ENCODE results near the gene TAS2R30. TPM values are rescaled to one million over a fixed set of nuclear protein-coding genes. Genes with fewer than 3 reads are reported as not detected.

Gene TAS2R30
- total RNA-seq, 1 experiment from 2014 or later, result 1.4 TPM

DNA sequence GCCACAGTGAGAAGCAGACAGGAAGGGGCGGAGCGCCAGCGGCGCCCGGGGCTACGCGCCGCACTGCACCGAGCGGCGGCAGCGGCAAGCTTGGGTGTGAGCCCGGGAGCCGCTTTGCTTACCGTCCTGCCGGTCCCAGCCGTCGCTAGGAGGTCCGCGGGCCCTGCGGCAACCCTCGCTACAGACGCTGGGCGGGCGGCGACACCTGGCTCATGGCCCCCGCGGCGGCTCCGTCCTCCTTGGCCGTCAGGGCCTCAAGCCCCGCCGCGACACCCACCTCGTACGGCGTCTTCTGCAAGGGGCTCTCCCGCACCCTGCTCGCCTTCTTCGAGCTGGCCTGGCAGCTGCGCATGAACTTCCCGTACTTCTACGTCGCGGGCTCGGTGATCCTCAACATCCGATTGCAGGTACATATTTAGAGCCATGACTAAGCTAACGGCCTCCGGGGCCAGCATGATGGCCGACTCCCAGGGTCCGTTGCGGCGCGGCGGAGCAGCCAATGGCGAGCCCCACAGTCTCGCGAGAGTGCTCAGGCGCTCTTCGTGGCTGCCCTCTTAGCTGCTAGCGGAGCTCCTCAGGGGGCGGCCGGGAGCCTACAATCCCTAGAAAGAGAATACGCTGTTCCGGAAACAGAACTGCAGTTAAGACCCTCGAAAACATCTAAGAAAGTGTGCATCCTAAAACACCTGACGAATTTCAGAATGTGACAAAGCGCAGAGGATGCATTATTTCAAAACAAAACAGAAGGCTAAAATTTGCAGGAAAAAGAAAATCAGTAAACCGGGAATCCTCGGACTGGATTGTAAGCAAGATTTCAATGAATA is 36.9 kb upstream of the TAS2R30 start, which contains the start of gene SMIM10L1 (continued):
- TF ChIP-seq FOXK1 (CRISPR knock-in tag; IDR thresholded peaks at IDR 0.05) (peak; percentile 62; the same call in 1 of the 2 replicates), SP1 (CRISPR knock-in tag; conservative IDR thresholded peaks at IDR 0.05) (peak; percentile 75), ELF4 (CRISPR knock-in tag; IDR thresholded peaks at IDR 0.05; ENCODE audit: low read depth) (no peak), RELA (CRISPR knock-in tag; IDR thresholded peaks at IDR 0.05; ENCODE audit: borderline replicate concordance) (peak; percentile 42; the same call in 1 of the 2 replicates), SMAD4 (CRISPR knock-in tag; IDR thresholded peaks at IDR 0.05) (no peak), FOXP1 (CRISPR knock-in tag; IDR thresholded peaks at IDR 0.05; ENCODE audit: borderline replicate concordance) (peak; percentile 89), TP53 (CRISPR knock-in tag; IDR thresholded peaks at IDR 0.05) (peak; percentile 82; the same call in 1 of the 2 replicates), NFYB (CRISPR knock-in tag; conservative IDR thresholded peaks at IDR 0.05; ENCODE audit: low read depth) (0 out of 2 replicates have a peak, but pooled peaks have one; percentile 20), CBFB (CRISPR knock-in tag; IDR thresholded peaks at IDR 0.05; ENCODE audit: low read depth) (no peak), NR3C1 (CRISPR knock-in tag; conservative IDR thresholded peaks at IDR 0.05; ENCODE audit: low read depth) (0 out of 2 replicates have a peak, but pooled peaks have one; percentile 63), MXD4 (CRISPR knock-in tag; IDR thresholded peaks at IDR 0.05; ENCODE audit: borderline replicate concordance) (no peak), ZNF263 (CRISPR knock-in tag; IDR thresholded peaks at IDR 0.05; ENCODE audit: low read depth) (0 out of 2 replicates have a peak, but pooled peaks have one; percentile 35), ZNF232 (CRISPR knock-in tag; IDR thresholded peaks at IDR 0.05) (peak; percentile 86; the same call in 1 of the 2 replicates), SMAD3 (CRISPR knock-in tag; IDR thresholded peaks at IDR 0.05; ENCODE audit: borderline replicate concordance) (peak; percentile 67; the same call in 1 of the 2 replicates), PRRX2 (CRISPR knock-in tag; IDR thresholded peaks at IDR 0.05) (no peak), GTF2I (CRISPR knock-in tag; conservative IDR thresholded peaks at IDR 0.05) (no peak), ZBTB21 (CRISPR knock-in tag; IDR thresholded peaks at IDR 0.05; ENCODE audit: borderline replicate concordance) (peak; percentile 81), GABPB1 (CRISPR knock-in tag; IDR thresholded peaks at IDR 0.05) (peak; percentile 9; the same call in 1 of the 2 replicates), GRHL2 (CRISPR knock-in tag; IDR thresholded peaks at IDR 0.05; ENCODE audit: insufficient replicate concordance, severe bottlenecking) (no peak), NFE2L1 (CRISPR knock-in tag; IDR thresholded peaks at IDR 0.05) (peak; percentile 92), ZNF121 (CRISPR knock-in tag; IDR thresholded peaks at IDR 0.05) (no peak)
- TF ChIP-seq, protein P1, sequence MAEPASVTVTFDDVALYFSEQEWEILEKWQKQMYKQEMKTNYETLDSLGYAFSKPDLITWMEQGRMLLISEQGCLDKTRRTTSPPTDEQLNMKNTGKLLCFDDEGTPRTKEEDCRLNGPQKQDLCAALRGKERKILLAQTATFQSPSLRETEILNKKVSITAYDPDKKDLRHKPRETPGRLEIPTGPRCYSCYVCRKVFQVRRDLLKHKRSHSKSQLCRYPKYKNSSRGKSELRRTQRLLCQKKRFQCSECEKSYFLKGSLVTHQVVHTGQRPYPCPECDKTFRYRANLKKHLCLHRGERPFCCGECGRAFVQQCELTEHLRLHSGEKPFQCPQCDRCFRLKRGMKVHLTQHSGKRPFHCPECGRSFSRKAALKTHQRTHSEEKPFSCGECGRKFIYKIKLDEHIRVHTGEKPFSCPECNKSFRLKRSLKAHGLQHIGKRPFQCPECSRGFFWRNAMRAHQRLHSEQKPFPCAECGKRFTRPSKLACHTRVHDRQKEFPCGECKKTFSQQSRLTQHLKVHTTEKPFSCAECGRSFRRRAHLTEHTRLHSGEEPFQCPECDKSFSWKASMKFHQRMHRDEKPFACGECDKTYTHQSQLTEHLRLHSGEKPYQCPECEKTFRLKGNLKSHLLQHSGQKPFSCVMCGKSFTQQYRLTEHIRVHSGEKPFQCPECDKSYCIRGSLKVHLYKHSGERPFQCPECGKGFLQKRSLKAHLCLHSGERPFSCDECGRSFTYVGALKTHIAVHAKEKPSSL (CRISPR knock-in tag; conservative IDR thresholded peaks at IDR 0.05), result no peak
- TF ChIP-seq, protein P2, sequence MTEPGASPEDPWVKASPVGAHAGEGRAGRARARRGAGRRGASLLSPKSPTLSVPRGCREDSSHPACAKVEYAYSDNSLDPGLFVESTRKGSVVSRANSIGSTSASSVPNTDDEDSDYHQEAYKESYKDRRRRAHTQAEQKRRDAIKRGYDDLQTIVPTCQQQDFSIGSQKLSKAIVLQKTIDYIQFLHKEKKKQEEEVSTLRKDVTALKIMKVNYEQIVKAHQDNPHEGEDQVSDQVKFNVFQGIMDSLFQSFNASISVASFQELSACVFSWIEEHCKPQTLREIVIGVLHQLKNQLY (CRISPR knock-in tag; IDR thresholded peaks at IDR 0.05), result no peak
- TF ChIP-seq, protein P3, sequence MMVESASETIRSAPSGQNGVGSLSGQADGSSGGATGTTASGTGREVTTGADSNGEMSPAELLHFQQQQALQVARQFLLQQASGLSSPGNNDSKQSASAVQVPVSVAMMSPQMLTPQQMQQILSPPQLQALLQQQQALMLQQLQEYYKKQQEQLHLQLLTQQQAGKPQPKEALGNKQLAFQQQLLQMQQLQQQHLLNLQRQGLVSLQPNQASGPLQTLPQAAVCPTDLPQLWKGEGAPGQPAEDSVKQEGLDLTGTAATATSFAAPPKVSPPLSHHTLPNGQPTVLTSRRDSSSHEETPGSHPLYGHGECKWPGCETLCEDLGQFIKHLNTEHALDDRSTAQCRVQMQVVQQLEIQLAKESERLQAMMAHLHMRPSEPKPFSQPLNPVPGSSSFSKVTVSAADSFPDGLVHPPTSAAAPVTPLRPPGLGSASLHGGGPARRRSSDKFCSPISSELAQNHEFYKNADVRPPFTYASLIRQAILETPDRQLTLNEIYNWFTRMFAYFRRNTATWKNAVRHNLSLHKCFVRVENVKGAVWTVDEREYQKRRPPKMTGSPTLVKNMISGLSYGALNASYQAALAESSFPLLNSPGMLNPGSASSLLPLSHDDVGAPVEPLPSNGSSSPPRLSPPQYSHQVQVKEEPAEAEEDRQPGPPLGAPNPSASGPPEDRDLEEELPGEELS (CRISPR knock-in tag; IDR thresholded peaks at IDR 0.05), result peak; percentile 16; the same call in 1 of the 2 replicates
- TF ChIP-seq, protein P4, sequence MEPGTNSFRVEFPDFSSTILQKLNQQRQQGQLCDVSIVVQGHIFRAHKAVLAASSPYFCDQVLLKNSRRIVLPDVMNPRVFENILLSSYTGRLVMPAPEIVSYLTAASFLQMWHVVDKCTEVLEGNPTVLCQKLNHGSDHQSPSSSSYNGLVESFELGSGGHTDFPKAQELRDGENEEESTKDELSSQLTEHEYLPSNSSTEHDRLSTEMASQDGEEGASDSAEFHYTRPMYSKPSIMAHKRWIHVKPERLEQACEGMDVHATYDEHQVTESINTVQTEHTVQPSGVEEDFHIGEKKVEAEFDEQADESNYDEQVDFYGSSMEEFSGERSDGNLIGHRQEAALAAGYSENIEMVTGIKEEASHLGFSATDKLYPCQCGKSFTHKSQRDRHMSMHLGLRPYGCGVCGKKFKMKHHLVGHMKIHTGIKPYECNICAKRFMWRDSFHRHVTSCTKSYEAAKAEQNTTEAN (CRISPR knock-in tag; IDR thresholded peaks at IDR 0.05), result peak; percentile 78; the same call in 1 of the 2 replicates
- TF ChIP-seq, protein P5, sequence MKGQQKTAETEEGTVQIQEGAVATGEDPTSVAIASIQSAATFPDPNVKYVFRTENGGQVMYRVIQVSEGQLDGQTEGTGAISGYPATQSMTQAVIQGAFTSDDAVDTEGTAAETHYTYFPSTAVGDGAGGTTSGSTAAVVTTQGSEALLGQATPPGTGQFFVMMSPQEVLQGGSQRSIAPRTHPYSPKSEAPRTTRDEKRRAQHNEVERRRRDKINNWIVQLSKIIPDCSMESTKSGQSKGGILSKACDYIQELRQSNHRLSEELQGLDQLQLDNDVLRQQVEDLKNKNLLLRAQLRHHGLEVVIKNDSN (CRISPR knock-in tag; IDR thresholded peaks at IDR 0.05), result no peak
- TF ChIP-seq, protein P6, sequence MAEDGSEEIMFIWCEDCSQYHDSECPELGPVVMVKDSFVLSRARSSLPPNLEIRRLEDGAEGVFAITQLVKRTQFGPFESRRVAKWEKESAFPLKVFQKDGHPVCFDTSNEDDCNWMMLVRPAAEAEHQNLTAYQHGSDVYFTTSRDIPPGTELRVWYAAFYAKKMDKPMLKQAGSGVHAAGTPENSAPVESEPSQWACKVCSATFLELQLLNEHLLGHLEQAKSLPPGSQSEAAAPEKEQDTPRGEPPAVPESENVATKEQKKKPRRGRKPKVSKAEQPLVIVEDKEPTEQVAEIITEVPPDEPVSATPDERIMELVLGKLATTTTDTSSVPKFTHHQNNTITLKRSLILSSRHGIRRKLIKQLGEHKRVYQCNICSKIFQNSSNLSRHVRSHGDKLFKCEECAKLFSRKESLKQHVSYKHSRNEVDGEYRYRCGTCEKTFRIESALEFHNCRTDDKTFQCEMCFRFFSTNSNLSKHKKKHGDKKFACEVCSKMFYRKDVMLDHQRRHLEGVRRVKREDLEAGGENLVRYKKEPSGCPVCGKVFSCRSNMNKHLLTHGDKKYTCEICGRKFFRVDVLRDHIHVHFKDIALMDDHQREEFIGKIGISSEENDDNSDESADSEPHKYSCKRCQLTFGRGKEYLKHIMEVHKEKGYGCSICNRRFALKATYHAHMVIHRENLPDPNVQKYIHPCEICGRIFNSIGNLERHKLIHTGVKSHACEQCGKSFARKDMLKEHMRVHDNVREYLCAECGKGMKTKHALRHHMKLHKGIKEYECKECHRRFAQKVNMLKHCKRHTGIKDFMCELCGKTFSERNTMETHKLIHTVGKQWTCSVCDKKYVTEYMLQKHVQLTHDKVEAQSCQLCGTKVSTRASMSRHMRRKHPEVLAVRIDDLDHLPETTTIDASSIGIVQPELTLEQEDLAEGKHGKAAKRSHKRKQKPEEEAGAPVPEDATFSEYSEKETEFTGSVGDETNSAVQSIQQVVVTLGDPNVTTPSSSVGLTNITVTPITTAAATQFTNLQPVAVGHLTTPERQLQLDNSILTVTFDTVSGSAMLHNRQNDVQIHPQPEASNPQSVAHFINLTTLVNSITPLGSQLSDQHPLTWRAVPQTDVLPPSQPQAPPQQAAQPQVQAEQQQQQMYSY (CRISPR knock-in tag; IDR thresholded peaks at IDR 0.05), result no peak
- TF ChIP-seq, protein P7, sequence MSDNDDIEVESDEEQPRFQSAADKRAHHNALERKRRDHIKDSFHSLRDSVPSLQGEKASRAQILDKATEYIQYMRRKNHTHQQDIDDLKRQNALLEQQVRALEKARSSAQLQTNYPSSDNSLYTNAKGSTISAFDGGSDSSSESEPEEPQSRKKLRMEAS (CRISPR knock-in tag; IDR thresholded peaks at IDR 0.05), result peak; percentile 85
